NB4 (cell line): ENCODE data around the gene HACL1.
A peak's percentile ranks its signal among the peaks of the same experiment; 100 is the strongest.

ENCODE experiments used
- CTCF ChIP-seq: IDR thresholded peaks from one replicate; pipeline ENCODE4 v1.5.1; 2012; ENCODE audit warnings: low read depth, low read length
- MAX ChIP-seq: IDR thresholded peaks from 2 replicates; pipeline ENCODE4 v1.6.1; 2011; ENCODE audit warnings: low read depth, low read length

- TF ChIP-seq CTCF (no peak), MAX (peak; percentile 10; the same call in 1 of the 2 replicates)
These were observed 46.3 kb upstream of the HACL1 start for GRCh38 chr3:15647611-15648167.
